GM19238 (cell line): ENCODE measurements around the gene UBASH3B.
"Not testable (repeated sequence)": the region's sequence is repeated elsewhere in the genome, so short reads cannot be mapped to it uniquely, and the experiment has no call there.

Experiments
- DNase-seq: peaks from one replicate; pipeline ENCODE4 v3.0.0; 2011; ENCODE audit warnings: low spot score; ENCODE audit not compliant: insufficient read length

UBASH3B gene

DNA sequence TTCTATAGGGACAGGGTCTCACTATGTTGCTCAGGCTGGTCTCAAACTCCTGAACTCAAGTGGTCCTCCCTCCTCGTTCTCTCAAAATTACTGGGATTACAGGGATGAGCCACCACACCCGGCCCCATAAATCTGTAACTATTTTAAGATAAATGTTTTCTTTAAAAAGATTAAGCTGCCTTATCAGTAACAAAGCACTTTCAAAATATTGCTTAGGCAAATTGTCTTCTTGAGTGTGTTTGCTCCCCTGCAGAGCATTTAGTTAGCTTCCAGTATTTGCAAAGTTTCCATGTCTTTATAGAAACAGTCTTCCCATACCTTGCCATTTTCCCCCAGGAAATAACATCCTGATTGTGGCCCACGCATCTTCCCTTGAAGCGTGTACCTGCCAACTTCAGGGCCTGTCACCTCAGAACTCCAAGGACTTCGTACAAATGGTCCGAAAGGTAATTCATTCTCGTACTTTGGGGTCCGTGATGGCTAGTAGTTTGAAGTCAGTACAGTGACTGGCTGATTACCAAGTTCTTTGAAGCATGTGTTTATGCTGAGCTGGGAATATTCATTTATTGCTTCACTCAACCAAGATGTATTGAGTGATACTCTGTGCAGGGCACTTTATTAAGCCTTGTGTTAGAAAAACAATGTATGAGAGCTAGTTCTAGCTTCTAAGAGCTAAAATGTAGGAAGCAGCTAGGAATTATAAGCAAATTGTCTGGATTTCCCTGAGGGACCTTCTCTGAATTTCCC, 152.4 kb downstream of the UBASH3B start:
- no peak for DNase-seq

DNA sequence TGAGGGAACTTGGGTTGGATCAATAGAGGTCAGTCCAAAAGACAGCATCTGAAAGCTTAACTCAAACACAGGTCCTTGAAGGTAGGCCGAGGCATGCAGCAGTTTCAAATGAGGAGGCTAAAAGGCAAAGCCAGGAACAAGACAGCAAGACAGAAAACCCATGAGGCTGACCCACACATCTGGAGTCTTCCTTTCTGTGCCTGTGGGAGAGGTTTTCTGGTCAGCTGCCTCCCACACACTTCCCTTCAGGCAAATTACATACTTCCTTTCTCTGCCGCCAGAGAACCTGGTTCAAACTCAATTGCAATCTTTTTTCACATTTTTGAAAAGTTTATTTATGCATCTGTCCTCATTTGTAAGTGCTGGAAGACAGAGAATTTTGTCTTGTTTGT, 153.0 kb downstream of the UBASH3B start:
- peak; percentile 16 for DNase-seq

DNA sequence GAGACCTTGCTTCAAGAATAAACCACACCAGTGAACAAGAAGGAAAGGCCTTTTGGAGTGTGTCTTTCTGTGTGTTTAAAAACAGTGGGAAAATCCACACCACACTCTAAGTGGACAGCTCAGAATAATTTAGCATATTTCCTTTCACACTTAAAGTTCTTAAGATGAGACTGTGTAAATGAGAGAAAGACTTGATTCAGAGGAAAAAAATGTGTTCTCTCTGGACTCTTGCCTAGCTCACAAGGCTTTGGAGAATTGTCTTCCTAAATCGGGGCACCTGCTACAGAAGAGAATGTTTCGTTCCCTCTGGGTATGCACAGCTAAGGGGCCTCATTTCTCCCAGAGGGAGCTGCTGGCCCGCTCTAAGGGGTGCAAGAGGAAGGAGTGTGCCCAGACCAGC, 154.3 kb downstream of the UBASH3B start:
- no peak for DNase-seq

DNA sequence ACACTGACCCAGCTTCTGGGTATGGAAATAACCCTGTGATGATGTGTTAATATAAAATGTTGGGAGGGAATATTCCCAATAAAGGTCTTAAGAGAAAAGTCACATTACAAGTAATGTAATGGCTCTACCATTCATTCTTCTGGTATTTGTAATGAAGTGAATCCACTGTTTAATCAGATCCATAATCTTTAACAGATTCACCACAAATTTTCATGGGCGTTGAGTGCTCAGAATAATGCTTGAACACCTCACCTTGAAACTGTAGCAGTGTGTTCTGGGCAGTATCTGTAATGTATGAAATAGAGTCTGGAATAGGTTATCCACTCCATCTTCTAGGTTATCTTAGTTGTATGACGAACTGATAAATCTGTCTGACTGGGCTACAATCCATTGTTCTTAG, 156.2 kb downstream of the UBASH3B start:
- DNase-seq: no peak

DNA sequence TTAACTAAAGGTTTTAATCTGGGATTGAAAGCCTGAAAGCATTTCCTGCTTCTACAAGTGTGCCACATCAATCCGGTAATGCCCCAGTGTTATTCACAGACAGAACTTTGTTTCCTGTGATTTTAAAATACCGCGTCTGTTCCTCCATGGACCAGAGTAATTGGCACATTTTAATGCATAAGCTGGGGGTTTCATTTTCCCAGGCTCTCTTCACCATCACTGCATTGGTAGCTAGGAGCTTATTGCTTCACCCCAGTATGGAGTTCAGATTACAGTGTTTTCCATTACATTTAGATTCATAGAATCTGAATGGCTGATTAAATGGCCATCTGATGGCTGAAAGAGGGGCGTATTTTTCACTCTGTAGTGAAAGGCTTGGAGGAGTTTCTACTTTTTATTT, 157.1 kb downstream of the UBASH3B start:
- DNase-seq: no peak

DNA sequence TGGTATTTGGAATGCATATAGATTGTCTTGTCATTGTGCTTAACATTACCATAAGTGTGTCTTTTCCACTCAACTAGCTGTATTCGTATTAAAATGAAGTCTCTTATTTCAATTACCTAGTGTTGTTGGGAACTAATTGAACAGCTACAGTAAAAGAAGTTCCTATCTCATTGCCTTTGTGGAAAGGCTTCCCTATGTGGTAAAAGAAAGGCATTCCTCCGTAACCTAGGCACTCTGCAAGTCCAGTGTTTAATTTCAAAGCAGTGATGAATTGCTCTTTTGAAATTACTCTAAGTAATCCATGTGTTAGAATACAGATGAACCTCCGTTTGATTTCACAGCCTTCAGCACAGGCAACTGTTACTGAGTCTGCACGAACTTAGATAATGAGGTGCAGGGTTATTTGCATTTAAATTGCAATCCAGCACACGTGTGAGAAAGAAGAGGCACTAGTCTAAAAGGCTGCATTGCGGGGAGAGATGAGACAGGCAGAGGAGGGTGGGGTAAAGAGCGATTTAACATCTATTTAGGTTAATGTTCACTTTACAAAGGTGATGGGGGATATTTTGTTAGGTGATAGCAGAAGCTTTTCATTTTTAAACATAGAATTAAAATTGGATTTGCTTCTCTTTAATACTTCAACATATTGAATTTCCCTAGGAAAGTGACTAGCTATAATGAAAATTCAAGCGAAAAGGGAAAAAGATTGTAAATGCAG, 157.8 kb downstream of the UBASH3B start:
- no peak for DNase-seq

DNA sequence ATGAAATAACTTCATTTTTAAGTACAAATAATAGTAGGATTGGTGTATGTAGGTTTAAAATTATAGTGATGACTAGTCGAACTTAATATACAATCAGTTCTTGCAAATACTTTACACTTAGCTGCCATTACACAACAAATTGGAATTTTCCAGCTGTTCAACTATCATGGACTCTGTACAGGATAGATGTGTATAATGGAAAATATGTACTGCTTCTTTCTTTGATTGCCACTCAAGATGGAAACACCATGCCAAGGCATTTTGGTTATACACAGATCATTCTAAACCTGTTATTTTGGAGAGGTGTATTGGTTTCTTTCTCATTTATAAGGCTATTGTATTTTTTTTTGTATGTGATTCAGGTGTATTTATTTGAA, 158.4 kb downstream of the UBASH3B start:
- DNase-seq: no peak

DNA sequence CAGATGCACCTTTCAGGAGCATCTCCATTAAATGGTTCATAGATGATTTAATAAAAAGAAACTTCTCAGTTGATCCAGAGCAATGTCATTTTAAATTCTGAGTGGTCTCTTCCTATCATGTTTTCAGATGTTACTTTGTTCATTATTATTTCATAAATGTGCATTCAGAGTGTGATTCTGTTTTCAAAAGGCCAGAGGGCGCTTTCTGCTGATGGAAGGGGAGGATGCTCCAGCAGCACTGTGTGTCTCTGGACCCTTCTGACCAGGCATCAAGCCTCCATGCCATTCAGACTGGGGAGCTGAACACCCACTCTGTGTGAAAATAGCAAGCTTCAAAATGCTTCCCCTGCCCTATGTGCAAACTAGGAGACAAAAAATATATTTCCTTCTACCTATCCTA, 158.9 kb downstream of the UBASH3B start:
- no peak for DNase-seq

DNA sequence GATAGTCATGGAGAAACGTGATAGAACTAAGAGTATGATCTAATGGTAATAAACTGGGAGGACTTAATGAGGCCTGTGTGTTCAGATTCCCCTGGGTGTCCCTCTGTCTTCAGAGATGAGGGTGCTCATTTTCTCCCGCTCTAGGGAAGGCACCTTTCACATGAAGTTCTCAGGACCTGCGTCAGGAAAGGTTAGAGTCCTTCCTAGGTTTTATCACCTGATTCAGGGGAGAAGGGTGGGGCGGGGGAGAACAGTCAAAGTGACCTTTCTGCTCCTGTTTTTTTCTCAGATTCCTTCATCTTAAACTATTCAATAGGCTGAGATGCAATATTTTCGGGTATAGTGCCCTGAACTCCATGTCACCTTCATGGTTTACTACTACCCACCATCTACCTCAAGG, 160.4 kb downstream of the UBASH3B start:
- no peak for DNase-seq

DNA sequence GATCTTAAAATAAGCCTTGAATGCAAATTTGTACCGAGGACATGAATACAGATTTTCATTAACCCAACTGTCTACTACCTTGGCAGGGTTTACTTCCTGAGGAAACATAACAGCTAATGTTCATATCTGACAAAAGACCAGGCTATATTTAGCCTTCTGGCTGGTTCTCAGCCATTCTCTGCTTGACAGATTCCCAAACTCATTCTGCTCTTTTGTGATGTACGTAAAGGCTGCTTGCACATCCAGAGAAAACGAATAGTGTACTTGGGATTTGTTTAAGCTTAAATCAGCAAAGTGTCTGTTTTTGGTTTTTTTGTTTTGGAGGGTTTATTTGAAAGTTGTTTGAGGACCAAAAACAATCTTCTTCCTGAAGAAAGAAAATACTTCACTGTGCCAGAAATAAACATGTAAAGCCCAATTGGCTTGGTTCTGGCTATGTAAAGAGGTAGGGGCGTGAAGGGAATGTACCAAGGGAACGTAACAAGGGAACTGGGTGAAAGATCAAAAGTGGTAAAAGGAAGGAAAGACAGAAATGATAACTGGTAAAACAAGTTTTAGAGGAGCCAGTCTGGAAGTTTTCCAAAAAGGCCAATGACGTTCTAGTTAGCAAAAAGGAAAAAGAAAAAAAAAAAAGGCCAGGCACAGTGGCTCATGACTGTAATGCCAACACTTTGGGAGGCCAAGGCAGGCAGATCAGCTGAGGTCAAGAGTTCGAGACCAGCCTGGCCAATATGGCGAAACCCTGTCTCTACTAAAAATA, 161.4 kb downstream of the UBASH3B start:
- no peak for DNase-seq

DNA sequence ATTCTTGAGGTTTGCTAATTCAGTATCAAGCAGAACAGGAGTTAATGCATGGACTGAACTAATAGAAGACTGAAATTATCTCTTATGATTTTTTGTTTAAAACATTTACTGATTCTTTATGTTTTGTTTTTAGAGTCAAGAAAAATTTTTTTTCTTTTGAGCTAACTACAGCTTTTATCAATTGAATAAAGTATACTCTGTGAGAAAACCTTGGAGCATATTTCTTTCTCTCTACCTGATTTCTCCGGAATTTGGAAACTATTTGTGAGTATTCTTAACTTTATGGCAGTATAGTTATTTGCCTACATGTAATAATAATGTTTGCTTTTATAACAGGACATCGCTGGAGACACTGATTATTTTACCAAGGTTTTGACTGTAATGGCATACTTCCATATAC, 164.6 kb downstream of the UBASH3B start:
- DNase-seq: no peak

DNA sequence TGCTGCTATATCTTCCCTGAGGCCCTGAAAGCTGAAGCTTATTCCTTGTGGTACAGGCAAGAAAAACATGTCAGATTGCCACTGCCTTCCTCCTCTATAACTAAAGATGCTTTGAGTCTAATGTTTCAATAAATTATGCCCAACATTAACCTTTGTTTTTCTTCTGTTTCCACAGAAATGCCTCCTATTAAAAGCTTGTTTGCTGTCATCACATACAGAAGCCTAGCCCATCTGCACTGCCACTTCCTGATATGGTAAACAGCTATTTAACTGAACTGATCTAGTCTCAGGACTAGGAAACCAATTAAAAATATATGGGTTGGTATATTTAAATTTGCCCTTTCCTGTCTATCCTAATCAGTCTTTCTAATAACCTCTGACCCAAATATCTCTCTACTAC, 165.6 kb downstream of the UBASH3B start:
- DNase-seq: no peak

DNA sequence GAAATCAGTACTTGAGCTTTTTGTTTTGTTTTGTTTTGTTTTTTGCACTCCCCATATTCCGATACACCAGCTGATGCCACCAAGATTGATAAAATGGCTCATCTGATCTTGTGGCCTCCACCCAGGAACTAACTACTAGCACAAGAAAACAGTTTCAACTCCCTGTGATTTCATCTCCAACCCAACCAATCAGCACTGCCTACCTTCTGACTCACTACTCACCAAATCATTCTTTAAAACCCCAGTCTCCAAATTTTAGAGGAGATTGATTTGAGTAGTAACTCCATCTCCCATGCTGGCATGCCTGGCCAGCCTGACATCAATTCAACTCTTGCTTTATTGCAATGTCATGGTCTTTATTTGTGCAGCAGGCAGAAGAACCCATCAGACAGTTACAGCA, 166.7 kb downstream of the UBASH3B start:
- no peak for DNase-seq

DNA sequence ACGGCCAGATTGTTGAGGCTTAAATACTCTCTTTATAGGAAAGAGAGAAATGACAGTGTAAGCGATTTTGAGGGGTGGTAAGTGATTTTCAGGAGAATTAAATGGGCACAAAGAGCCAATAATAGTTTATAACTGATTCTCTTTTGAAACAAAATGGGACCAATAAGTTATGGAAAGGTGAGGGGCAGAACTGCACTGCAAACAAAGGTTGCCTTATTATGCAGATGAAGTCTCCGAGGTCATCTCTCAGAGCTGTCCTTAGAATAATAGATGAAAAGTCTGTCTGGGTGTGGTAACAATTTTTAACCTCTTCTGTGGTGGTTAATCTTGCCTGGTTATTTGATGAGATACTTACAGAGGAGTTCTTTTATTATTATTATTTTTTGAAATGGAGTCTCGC, 168.0 kb downstream of the UBASH3B start:
- DNase-seq: no peak

DNA sequence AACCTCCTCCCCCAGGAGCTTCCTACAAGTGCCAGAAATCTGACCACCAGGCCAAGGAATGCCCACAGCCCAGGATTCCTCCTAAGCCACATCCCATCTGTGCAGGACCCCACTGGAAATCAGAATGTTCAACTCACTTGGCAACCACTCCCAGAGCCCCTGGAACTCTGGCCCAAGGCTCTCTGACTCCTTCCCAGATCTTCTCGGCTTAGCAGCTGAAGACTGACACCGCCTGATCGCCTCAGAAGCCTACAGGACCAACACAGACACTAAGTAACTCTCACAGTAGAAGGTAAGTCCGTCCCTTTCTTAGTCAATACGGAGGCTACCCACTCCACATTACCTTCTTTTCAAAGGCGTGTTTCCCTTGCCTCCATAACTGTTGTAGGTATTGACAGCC, 173.8 kb downstream of the UBASH3B start:
- DNase-seq: not testable (repeated sequence)

DNA sequence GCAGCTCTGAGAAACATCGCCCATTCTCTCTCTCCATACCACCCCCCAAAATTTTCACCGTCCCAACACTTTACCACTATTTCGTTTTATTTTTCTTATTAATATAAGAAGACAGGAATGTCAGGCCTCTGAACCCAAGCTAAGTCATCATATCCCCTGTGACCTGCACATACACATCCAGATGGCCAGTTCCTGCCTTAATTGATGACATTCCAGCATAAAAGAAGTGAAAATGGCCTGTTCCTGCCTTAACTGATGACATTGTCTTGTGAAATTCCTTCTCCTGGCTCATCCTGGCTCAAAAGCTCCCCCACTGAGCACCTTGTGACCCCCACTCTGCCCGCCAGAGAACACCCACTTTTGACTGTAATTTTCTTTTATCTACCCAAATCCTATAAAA, 176.8 kb downstream of the UBASH3B start:
- DNase-seq: not testable (repeated sequence)

DNA sequence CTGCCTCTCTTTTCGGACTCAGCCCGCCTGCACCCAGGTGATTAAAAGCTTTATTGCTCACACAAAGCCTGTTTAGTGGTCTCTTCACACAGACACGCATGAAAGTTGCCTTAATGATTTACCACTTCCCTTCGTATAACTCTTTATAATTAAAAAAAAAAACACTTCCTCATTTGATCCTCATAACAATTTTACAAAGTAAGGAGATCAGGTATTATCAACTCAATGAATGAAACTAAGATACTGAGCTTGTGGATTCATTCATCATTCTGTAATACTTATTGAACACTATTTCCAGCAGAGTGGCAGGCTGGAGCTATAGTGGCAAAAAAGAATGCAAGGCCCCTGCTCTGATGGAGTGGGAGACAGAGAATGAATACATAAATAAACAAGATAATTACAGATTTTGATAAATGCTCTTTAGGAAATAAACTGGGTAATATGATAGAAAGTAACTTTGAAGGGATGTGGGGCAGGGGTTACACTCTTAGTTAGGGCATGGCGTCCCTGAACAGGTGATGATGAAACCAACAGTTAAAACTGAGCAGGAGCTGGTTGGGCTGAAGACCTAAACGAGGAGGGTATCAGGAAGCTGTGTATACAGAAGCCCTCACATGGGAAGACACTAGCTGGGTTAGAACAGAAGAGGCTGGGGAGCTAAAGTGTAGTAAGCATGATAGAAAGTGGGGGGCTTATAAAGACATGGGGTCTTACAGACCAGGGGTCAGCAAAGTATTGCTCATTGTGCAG, 177.4 kb downstream of the UBASH3B start:
- DNase-seq: no peak

DNA sequence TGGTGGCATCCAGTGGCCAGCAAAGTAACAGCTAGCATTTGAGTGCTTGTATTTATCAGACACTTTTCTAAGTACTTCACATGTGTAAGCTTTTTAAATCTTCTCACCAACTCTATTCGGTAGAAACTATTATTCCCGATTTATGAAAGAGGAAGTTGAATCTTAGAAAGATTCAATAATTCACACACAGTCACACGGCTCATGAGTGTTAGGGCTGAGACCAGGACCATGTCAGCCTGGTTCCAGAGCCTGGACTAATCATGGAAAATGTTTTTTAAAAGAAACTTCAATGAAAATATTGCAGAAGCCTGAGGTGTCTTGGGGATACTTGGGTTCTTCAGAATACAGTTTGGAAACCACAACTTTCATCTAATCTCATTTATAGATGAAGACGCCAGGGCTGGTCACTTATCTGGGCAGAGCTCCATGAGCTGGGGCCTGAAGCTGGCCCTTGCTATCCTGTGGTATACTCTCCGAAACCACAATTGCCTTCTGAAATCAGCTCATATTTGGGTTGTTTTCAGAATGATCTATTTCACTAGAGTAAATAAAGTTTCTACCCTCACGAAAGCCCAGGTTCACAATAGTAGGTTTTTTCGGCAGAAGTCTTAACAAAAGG, 178.4 kb downstream of the UBASH3B start:
- no peak for DNase-seq

DNA sequence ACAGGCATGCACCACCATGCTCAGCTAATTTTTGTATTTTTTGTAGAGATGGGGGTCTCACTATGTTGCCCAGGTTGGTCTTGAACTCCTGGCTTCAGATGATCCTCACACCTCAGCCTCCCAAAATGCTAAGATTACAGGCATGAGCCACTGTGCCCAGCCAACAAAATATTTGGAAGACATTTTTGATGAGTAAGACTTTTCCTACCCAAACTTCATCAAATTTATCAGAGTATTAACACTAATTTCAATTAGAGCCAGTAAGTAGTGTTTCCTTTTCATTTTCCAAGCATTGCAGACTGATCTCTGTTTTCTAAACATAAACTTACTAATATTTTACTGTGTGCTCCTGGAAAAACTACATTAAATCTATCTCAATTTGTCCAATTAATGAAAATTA, 181.4 kb downstream of the UBASH3B start:
- DNase-seq: no peak

DNA sequence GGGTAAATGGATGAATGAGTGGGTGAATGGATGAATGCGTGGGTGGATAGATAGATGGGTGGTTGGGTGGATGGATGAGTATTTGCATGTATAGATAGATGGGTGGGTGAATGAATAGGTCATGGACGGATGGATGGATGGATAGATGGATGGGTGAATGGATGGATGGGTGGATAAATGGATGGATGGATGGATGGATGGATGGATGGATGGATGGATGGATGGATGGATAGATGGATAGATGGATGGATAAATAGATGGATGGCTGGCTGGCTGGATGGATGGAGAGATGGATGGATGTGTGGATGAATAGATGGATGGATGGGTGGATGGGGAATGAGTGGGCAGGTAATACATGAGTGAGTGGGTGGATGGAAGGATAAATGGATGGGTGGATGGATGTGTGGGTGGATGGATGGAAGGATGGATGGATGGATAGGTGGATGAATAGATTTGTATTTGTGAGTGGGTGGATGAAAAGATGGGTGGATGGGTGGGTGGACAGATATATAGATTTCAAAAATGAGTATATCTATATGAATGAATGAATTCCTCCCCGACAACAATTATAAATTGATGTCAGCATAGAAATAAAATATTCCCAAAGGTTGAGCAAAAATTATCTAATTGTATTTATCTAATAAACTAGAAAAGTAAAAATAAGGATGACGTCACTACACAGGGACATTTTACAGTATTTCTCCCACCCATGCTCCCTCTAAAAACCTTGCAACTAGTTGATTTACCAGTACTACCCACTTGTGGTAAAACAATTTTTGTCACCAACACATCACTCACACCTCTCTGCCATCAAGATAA, 182.2 kb downstream of the UBASH3B start:
- DNase-seq: no peak
